Measurements from ENCODE around the gene MITF. TPM values are rescaled to one million over a fixed set of nuclear protein-coding genes. Genes with fewer than 3 reads are reported as not detected.
A peak's percentile ranks its signal among the peaks of the same experiment; 100 is the strongest.

Gene MITF
- total and polyA plus RNA-seq, 2 of the 4 experiments (the other 2 are of a cell fraction): 6.5 to 16.7 TPM

DNA sequence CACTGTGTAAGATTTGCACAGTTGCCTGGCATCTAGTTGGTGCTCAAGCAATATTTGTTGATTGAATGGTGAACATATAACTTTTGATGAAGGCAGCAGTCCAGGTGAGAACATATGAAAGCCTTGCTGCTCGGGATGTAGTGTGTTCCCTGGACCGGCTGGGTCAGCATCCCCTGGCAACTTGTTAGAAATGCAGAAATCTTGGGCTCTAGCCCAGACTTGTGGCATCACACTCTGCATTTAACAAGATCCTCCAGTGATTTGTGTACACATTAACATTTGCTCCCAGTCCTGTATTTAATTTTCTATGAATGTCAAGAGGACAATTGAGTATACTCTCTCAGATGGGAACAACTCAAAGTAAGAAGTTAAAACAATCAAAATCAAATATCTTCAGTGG lies 191.3 kb downstream of the MITF start:
- 33% methylated on average over 1 of the region's 2 CpGs; no CpG with 5 or more reads in 1 of the 2 experiments for WGBS, 2 experiments (ENCODE audit: extremely low coverage in 2 of 2, insufficient read length in 1 of 2)
- H3K14ac ChIP-seq (replicated peaks; ENCODE audit: low read depth, low read length): no peak overlapping the region
- H2AK9ac ChIP-seq (replicated peaks; ENCODE audit: low read depth, low read length, poor library complexity): no peak overlapping the region
- H2BK20ac ChIP-seq (ENCODE audit: low read depth, low read length): no peak overlapping the region
- in situ Hi-C loops (cut with MboI; ENCODE audit: low sequenced_read_pairs) (no loop called here), dilution Hi-C loops (cut with HindIII; ENCODE audit: low sequenced_read_pairs, unreplicated experiment) (loop anchor here (25.0 kb wide), 1 partner anchor 243 kb away; no protein-coding TSS in a partner anchor), intact Hi-C loops (cut with micrococcal nuclease) (no loop called here)
- peaks cover 11% of the 10 kb centered on the region for H3K9me1 ChIP-seq (ENCODE audit: insufficient read depth, low read length)
- no peak overlapping the region for H4K5ac ChIP-seq (ENCODE audit: low read depth, low read length)
- BruUV-seq (replicated peaks): no TSS peak
- H2BK15ac ChIP-seq (ENCODE audit: low read depth, low read length): peak overlapping the region; percentile 15; the same call in 1 of the 3 replicates
- no peak overlapping the region for H3K4me3 ChIP-seq (ENCODE audit: insufficient read depth, low read depth, low read length)
- ATAC-seq (ENCODE audit: low read depth): peak; percentile 25
- no peak overlapping the region for H3K4me2 ChIP-seq (ENCODE audit: low read depth, low read length)
- no peak overlapping the region for H3K23ac ChIP-seq (ENCODE audit: low read depth, low read length)
- no peaks in the 10 kb centered on the region for H3K36me3 ChIP-seq (ENCODE audit: control insufficient read depth, insufficient read depth, low read length)
- H3K79me1 ChIP-seq (ENCODE audit: low read depth in 1 of 2, low read length in 2 of 2): peaks cover 18 to 46% of the 10 kb centered on the region in 2 experiments
- no peak overlapping the region for H3K27ac ChIP-seq (ENCODE audit: insufficient read depth, low read length)
- no peak overlapping the region; the same call in 1 of the 2 replicates for H2AK5ac ChIP-seq (ENCODE audit: low read depth, low read length)
- DNase-seq: peak; percentile 10
- no peaks in the 10 kb centered on the region for H3K9me3 ChIP-seq (ENCODE audit: control insufficient read depth, insufficient read depth, low read length)
- peak overlapping the region in 1 of 2 experiments; percentile 9; a peak in 1 of 4 replicates for H4K8ac ChIP-seq (ENCODE audit: low read depth in 2 of 2, low read length in 2 of 2)
- H3K9ac ChIP-seq (ENCODE audit: low read depth, low read length): no peak overlapping the region
- H4K91ac ChIP-seq (ENCODE audit: insufficient read depth, low read depth, low read length): 0 out of 2 replicates have a peak overlapping the region, but pooled peaks have one; percentile 39
- H4K20me1 ChIP-seq (ENCODE audit: insufficient read depth, low read length): no peaks in the 10 kb centered on the region
- POLR2A ChIA-PET (ENCODE audit: unreplicated experiment): no interaction called here
- no peaks in the 10 kb centered on the region for H3K27me3 ChIP-seq (ENCODE audit: control insufficient read depth, insufficient read depth, low read length)
- H3K56ac ChIP-seq (ENCODE audit: extremely low read depth, insufficient read depth, low read length): no peak overlapping the region
- no peak for TF ChIP-seq RFX5 (IDR thresholded peaks at IDR 0.05; ENCODE audit: low read depth, low read length)
- TF ChIP-seq, protein P1, sequence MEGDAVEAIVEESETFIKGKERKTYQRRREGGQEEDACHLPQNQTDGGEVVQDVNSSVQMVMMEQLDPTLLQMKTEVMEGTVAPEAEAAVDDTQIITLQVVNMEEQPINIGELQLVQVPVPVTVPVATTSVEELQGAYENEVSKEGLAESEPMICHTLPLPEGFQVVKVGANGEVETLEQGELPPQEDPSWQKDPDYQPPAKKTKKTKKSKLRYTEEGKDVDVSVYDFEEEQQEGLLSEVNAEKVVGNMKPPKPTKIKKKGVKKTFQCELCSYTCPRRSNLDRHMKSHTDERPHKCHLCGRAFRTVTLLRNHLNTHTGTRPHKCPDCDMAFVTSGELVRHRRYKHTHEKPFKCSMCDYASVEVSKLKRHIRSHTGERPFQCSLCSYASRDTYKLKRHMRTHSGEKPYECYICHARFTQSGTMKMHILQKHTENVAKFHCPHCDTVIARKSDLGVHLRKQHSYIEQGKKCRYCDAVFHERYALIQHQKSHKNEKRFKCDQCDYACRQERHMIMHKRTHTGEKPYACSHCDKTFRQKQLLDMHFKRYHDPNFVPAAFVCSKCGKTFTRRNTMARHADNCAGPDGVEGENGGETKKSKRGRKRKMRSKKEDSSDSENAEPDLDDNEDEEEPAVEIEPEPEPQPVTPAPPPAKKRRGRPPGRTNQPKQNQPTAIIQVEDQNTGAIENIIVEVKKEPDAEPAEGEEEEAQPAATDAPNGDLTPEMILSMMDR (conservative IDR thresholded peaks at IDR 0.05; ENCODE audit: low read depth, low read length): no peak
- TF ChIP-seq MAZ (IDR thresholded peaks at IDR 0.05; ENCODE audit: borderline replicate concordance, low read depth, low read length): no peak
- TF ChIP-seq MAFK (IDR thresholded peaks at IDR 0.05; ENCODE audit: low read depth, low read length): no peak
- TF ChIP-seq, protein P2, sequence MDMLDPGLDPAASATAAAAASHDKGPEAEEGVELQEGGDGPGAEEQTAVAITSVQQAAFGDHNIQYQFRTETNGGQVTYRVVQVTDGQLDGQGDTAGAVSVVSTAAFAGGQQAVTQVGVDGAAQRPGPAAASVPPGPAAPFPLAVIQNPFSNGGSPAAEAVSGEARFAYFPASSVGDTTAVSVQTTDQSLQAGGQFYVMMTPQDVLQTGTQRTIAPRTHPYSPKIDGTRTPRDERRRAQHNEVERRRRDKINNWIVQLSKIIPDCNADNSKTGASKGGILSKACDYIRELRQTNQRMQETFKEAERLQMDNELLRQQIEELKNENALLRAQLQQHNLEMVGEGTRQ (IDR thresholded peaks at IDR 0.05; ENCODE audit: low read depth, low read length): no peak
- TF ChIP-seq POLR2A (IDR thresholded peaks at IDR 0.05; ENCODE audit: low read depth, low read length): no peak
- no peak for TF ChIP-seq RCOR1 (IDR thresholded peaks at IDR 0.05; ENCODE audit: insufficient replicate concordance, low read length)
- TF ChIP-seq CHD1 (IDR thresholded peaks at IDR 0.05; ENCODE audit: low read depth, low read length): no peak
- no peak for TF ChIP-seq SMC3 (IDR thresholded peaks at IDR 0.05; ENCODE audit: low read depth, low read length)
- TF ChIP-seq, protein P3, sequence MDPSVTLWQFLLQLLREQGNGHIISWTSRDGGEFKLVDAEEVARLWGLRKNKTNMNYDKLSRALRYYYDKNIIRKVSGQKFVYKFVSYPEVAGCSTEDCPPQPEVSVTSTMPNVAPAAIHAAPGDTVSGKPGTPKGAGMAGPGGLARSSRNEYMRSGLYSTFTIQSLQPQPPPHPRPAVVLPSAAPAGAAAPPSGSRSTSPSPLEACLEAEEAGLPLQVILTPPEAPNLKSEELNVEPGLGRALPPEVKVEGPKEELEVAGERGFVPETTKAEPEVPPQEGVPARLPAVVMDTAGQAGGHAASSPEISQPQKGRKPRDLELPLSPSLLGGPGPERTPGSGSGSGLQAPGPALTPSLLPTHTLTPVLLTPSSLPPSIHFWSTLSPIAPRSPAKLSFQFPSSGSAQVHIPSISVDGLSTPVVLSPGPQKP (IDR thresholded peaks at IDR 0.05; ENCODE audit: borderline replicate concordance, low read depth, low read length): no peak
- TF ChIP-seq RAD21 (IDR thresholded peaks at IDR 0.05; ENCODE audit: low read length): no peak
- TF ChIP-seq CEBPB (IDR thresholded peaks at IDR 0.05; ENCODE audit: low read depth, low read length): no peak
- no peak for TF ChIP-seq FOS (IDR thresholded peaks at IDR 0.05; ENCODE audit: low read depth, low read length)
- TF ChIP-seq NFE2L2 (IDR thresholded peaks at IDR 0.05; ENCODE audit: low read depth, low read length): no peak
- TF ChIP-seq MXI1 (IDR thresholded peaks at IDR 0.05; ENCODE audit: borderline replicate concordance, low read depth, low read length): no peak
- TF ChIP-seq BHLHE40 (IDR thresholded peaks at IDR 0.05; ENCODE audit: low read depth, low read length): no peak
- peak overlapping the region; percentile 11; the same call in 1 of the 2 replicates for H3K4ac ChIP-seq (ENCODE audit: low read depth, low read length)
- CTCF ChIA-PET: no interaction called here
- H3K4me1 ChIP-seq (ENCODE audit: control insufficient read depth, insufficient read depth, low read length): peaks cover 9% of the 10 kb centered on the region
- H2BK5ac ChIP-seq (ENCODE audit: low read depth, low read length, poor library complexity, severe bottlenecking): no peak overlapping the region
- no peak overlapping the region for H3K18ac ChIP-seq (ENCODE audit: low read depth, low read length)
- H2BK120ac ChIP-seq (ENCODE audit: low read depth, low read length): peak overlapping the region; percentile 40; the same call in 1 of the 2 replicates
- no peak overlapping the region for H2AFZ ChIP-seq (replicated peaks; ENCODE audit: low read length, poor library complexity)

Data from IMR-90 (cell line).